Measurements from ENCODE around the gene SAXO1.
"Not testable (repeated sequence)": the region's sequence is repeated elsewhere in the genome, so short reads cannot be mapped to it uniquely, and the experiment has no call there.

The SAXO1 gene

GRCh38 chr9:18997151-18997550, 35.9 kb downstream of the SAXO1 start:
- no peak for DNase-seq

GRCh38 chr9:18996211-18996610, 36.8 kb downstream of the SAXO1 start:
- peak in 1 of 3 experiments; percentile 2 for DNase-seq

- DNase-seq = no peak
These were observed 38.6 kb downstream of the SAXO1 start for GRCh38 chr9:18994263-18994916.

- DNase-seq = not testable (repeated sequence)
These were observed 41.8 kb downstream of the SAXO1 start for GRCh38 chr9:18991197-18991596.

- no peak for DNase-seq
These were observed 42.5 kb downstream of the SAXO1 start for GRCh38 chr9:18990494-18990893.

- DNase-seq = no peak
These were observed 43.1 kb downstream of the SAXO1 start for GRCh38 chr9:18989865-18990264.

GRCh38 chr9:18989097-18989496, 43.9 kb downstream of the SAXO1 start:
- DNase-seq = no peak

- DNase-seq = no peak
These were observed 45.0 kb downstream of the SAXO1 start for GRCh38 chr9:18988003-18988402.

GRCh38 chr9:18985996-18986395, 47.0 kb downstream of the SAXO1 start:
- DNase-seq = no peak

GRCh38 chr9:18985464-18985951, 47.5 kb downstream of the SAXO1 start:
- no peak for DNase-seq

GRCh38 chr9:18982262-18982620, 50.8 kb downstream of the SAXO1 start:
- DNase-seq = no peak

- DNase-seq = no peak
These were observed 51.3 kb downstream of the SAXO1 start for GRCh38 chr9:18981476-18982261.

- DNase-seq = no peak
These were observed 52.8 kb downstream of the SAXO1 start for GRCh38 chr9:18980189-18980588.

GRCh38 chr9:18979367-18979766, 53.6 kb downstream of the SAXO1 start:
- no peak for DNase-seq

GRCh38 chr9:18978188-18978587, 54.8 kb downstream of the SAXO1 start:
- no peak for DNase-seq

GRCh38 chr9:18976709-18977531, 56.1 kb downstream of the SAXO1 start:
- peak in 1 of 3 experiments; percentile 29 for DNase-seq

- DNase-seq = no peak
These were observed 56.7 kb downstream of the SAXO1 start for GRCh38 chr9:18976221-18976708.

- DNase-seq = no peak
These were observed 59.7 kb downstream of the SAXO1 start for GRCh38 chr9:18973348-18973747.

- no peak for DNase-seq
These were observed 60.3 kb downstream of the SAXO1 start for GRCh38 chr9:18972675-18973074.

GRCh38 chr9:18971909-18972308, 61.1 kb downstream of the SAXO1 start:
- no peak for DNase-seq

GRCh38 chr9:18971404-18971803, 61.6 kb downstream of the SAXO1 start:
- no peak for DNase-seq

GRCh38 chr9:18970393-18970792, 62.6 kb downstream of the SAXO1 start:
- DNase-seq = no peak

- DNase-seq = no peak
These were observed 63.9 kb downstream of the SAXO1 start for GRCh38 chr9:18969128-18969527.
